Effector memory CD4-positive, alpha-beta T cell (primary cell): Measurements from ENCODE around the gene MTHFD1.

ENCODE experiments used
- DNase-seq, 3 donors: peaks; one replicate each; pipeline ENCODE4 v3.0.0-alpha.2; 2020
- H3K27ac ChIP-seq: 2 replicates; pipeline ENCODE4 v1.7.0; 2013; ENCODE audit warnings: mild to moderate bottlenecking, low read length, moderate library complexity; ENCODE audit not compliant: insufficient read depth, poor library complexity, severe bottlenecking
- H3K27me3 ChIP-seq: replicated peaks from 2 replicates; pipeline ENCODE4 v1.7.0; 2013; ENCODE audit warnings: mild to moderate bottlenecking, low read length; ENCODE audit not compliant: insufficient read depth, control insufficient read depth, poor library complexity, severe bottlenecking
- H3K36me3 ChIP-seq: 2 replicates; pipeline ENCODE4 v1.7.0; 2013; ENCODE audit warnings: mild to moderate bottlenecking, low read length, moderate library complexity; ENCODE audit not compliant: control insufficient read depth, insufficient read depth
- H3K4me1 ChIP-seq: 2 replicates; pipeline ENCODE4 v1.7.0; 2013; ENCODE audit warnings: low read length, mild to moderate bottlenecking; ENCODE audit not compliant: control insufficient read depth, insufficient read depth, poor library complexity, severe bottlenecking
- H3K4me3 ChIP-seq: 2 replicates; pipeline ENCODE4 v1.7.0; 2013; ENCODE audit warnings: low read length, low read depth, mild to moderate bottlenecking; ENCODE audit not compliant: insufficient read depth, poor library complexity, severe bottlenecking
- H3K9me3 ChIP-seq: 2 replicates; pipeline ENCODE4 v1.7.0; 2013; ENCODE audit warnings: mild to moderate bottlenecking, low read length, moderate library complexity; ENCODE audit not compliant: control insufficient read depth

Gene MTHFD1

DNA sequence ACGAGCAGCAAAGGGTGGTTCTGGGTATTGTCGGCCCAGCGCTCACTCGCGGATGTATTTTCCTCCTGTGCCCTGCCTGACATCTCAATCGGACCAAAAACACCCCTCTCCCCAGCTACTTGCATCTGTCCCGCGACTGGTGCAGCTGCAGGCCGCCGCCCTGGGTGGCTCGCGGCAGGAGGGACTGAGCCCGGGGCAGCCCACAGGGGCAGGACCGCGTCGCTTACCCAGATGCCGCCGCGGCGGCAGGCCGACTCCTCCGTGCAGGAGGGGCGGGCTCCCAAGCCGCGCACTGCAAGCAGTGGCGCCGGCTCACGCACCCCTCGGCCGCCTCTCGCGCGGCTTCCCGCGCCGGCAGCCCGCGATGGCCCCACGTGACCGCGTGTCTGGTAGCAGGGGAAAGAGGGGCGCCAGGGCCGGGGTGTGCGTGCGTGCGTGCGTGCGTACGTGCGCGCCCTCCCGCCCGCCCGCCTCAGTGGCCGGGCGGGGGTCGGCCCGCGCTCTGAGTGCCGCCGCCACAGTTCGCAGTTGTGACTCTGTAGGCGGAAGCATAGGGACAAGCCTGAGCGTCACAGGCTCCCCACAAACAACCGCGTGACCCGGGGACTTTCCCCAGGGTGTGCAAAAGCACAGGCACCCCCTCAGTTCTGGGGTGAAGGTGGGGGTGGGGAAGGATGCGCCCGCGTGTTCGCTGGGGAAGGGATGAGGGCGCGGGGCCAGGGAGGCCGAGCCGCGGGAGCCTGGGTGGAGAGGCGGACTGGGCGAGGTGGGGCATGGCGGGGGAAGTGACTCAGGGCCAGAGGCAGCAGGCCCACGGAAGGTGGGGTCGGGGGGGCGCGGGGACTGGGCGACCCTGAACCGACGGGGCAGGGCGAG is 115.5 kb downstream of the MTHFD1 start, which contains the start of gene ZBTB25:
Gene ZBTB25 (minus strand): TSS at position 405 of the 876 bp plus-strand sequence. CDS start 13,305 bp downstream, outside the sequence.
- DNase-seq: peak; percentile 99
- peak within 1 kb of the TSS; percentile 79 for H3K4me3 ChIP-seq
- no peaks in the 10 kb centered on the region for H3K9me3 ChIP-seq
- no peaks in the 10 kb centered on the region for H3K27me3 ChIP-seq
- H3K27ac ChIP-seq: peak within 1 kb of the TSS; percentile 100
- H3K4me1 ChIP-seq: peaks cover 47% of the 10 kb centered on the region
- no peaks in the 10 kb centered on the region for H3K36me3 ChIP-seq

DNA sequence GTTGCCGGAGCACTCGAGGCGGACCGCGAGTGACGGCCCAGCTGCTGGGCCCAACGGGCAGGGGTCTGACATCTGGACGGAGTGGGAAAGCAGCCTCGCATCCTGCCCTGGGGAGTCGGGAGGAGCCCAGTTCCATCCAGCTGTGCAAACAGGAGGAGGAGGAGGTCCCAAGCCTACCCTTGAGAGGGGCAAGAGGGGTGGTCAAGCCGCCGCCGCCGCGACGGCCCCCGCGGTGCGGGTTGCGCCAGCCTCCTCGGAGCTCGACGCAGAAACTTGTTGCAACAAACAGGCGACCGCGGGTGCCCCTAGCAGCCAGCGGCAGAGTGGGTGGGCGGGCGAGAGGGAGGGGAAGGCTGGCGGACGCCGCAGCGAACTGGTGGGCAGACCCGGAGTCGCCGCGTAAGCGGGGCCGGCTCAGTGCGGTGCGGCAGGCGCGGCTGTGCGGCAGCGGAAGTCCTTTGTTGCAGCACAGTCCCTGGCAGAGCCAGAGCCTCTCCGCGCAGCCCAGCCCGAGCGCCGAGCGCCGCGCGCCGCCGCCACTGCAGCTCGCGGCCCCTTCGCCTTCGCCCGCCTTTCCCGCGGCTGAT is 116.2 kb downstream of the MTHFD1 start, which contains the start of gene ZBTB1:
Gene ZBTB1 (plus strand): TSS at position 461 of the 587 bp plus-strand sequence. CDS start 16,735 bp downstream, outside the sequence.
- Histone ChIP-seq H3K4me1 (peaks cover 47% of the 10 kb centered on the region), H3K36me3 (no peaks in the 10 kb centered on the region), H3K4me3 (peak within 1 kb of the TSS; percentile 79), H3K9me3 (no peaks in the 10 kb centered on the region), H3K27ac (peak within 1 kb of the TSS; percentile 100), H3K27me3 (no peaks in the 10 kb centered on the region)
- peak; percentile 76 to 82 (median 77) for DNase-seq

DNA sequence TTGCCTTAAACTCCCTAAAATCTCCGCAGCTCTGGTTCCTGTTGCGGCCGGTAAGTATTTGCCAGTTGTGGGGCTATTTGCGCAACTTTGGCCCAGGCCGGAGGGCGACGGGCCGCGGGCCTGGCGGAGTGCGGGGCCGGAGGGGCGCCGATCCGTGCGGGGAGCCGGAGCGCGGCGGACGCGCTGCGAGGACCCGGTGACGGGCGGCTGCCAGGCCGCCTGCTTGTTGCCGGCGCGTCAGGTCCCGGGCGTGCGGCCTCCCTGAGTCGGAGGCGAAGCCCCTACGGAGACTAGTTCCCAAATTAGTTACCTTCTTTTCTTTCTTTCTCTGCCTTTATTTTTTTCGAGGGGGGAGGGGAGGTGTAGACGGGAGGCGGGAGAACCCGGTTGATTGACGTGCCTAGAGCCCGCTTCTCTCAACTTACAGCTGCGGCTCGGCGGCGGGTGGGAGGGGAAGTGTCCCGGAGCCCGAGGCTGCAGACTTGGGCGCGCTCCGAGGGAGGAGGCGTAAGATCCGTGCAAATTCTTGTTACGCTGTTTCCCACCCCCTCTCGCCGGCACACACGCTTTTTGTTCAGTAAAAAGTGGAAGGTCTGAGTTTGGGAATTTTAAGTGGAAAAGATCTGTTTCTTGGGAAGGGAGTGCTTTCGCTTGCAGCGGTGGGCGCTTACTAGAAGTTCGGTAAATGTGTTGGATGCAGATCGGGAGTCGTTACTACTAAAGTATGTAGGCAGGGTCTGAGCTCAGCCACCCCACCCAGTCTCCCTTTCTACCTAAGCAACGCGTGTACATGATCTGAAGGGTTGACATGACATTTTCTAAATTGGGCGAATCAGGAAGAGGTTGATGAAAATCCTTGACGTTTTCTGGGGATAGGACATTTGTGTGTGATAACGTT is 117.0 kb downstream of the MTHFD1 start:
- peak; percentile 71 to 79 (median 74) for DNase-seq
- no peaks in the 10 kb centered on the region for H3K27me3 ChIP-seq
- peaks cover 42% of the 10 kb centered on the region for H3K4me1 ChIP-seq
- no peaks in the 10 kb centered on the region for H3K9me3 ChIP-seq
- H3K4me3 ChIP-seq: peak overlapping the region; percentile 69
- peak overlapping the region; percentile 100 for H3K27ac ChIP-seq
- H3K36me3 ChIP-seq: no peaks in the 10 kb centered on the region

DNA sequence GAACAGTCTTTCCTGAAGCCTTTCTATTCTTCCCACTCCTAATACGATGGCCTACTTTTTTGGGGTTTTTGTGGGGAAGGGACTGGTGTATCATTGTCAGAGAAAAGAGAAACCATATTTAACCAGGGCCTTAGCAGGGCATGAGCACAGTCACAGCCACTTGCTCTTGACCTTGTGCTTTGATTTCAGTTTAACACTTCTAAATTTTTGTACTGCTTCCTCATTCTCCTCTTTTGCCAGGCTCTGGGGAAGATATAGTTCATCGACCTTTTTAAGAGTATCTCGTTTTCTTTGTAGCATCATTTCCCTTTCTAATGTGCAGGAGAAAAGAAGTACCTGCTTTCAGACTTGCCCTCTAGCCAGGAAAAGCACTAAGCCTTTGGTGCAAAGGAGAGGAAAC is 118.6 kb downstream of the MTHFD1 start:
- DNase-seq: no peak
- no peaks in the 10 kb centered on the region for H3K9me3 ChIP-seq
- H3K27me3 ChIP-seq: no peaks in the 10 kb centered on the region
- peaks cover 48% of the 10 kb centered on the region for H3K4me1 ChIP-seq
- H3K27ac ChIP-seq: peak overlapping the region; percentile 100
- peak overlapping the region; percentile 69 for H3K4me3 ChIP-seq
- H3K36me3 ChIP-seq: no peaks in the 10 kb centered on the region

DNA sequence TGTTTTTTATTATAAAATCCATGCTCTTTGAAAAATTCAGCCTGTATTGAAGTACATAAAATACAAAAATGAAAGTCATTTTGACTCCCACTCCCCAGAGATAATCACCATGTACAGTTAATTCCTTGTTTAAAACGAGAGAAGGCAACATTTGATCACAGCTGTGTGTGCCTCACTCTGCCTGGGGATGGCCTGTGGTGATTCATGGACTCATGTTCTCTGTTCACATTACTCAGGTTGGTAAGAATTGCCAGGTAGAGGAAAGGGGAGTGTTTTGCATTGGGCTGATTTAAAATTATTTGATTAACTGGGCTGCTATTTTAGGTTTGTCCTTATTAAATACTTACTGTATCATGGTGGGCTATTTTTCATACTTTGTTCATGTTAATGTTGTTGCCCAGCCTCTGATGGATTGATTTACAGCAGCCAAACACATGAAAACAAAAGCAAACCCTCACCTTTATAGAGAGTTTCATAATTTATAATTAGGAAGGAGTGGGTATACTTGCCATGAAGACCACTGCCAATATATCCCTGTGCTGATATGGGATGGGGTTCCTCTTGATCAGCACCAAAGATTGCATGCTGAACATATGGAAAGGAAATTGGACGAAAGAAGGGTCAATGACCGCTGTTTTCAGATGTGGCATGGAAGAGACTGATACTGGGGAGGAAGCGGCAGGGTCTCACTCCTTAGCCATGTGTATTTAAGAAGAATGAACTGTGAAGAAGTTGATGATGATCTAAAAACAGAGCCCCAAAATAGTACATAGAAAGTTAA is 119.4 kb downstream of the MTHFD1 start:
- peak in 1 of 3 donors; percentile 8 for DNase-seq
- Histone ChIP-seq H3K9me3 (no peaks in the 10 kb centered on the region), H3K4me3 (peak overlapping the region; percentile 69), H3K27ac (peak overlapping the region; percentile 45), H3K27me3 (no peaks in the 10 kb centered on the region), H3K36me3 (peaks cover 4% of the 10 kb centered on the region), H3K4me1 (peaks cover 45% of the 10 kb centered on the region)

DNA sequence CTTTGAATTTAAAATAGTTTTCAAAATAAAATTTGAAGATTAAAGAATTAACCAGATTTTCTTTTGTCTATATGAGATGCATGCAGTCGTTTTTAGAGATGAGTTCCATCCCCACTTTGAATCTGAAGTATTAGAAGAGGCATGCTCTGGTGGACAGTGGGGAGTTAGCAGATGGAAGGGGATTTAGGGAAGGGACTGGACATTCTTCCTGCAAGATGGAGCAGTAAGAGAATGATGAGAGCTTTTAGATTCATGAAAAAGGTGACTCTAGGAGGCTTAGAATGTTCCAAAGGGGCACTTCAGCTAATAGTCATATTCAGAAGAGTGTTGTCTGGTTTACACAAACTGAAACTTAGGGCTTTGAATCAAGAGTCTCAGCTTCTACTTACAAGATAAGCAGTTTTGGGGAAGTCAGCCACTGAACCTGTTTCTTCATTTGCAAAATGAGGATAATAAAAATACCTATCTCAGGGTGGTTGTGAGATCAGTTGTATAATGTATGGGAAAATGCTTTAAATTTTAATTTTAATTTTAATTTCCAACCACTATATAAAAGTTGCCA is 120.1 kb downstream of the MTHFD1 start:
- no peak overlapping the region for H3K4me3 ChIP-seq
- no peaks in the 10 kb centered on the region for H3K9me3 ChIP-seq
- peaks cover 4% of the 10 kb centered on the region for H3K36me3 ChIP-seq
- DNase-seq: no peak
- peak overlapping the region; percentile 17 for H3K27ac ChIP-seq
- H3K4me1 ChIP-seq: peaks cover 51% of the 10 kb centered on the region
- no peaks in the 10 kb centered on the region for H3K27me3 ChIP-seq

DNA sequence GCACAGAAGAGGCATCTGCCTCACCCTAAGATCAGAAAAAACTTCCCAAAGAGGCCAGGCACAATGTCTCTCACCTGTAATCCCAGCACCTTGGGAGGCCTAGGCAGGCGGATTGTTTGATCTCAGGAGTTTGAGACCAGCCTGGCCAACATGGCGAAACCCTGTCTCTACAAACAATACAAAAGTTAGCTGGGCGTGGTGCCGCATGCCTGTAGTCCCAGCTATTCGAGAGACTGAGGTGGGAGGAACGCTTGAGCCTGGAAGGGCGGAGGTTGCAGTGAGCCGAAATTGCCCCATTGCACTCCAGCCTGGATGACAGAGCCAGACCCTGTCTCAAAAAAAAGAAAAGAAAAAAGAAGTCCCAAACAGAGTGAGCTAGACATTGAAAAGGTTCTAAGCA is 120.9 kb downstream of the MTHFD1 start:
- Histone ChIP-seq H3K4me3 (no peak overlapping the region), H3K9me3 (no peaks in the 10 kb centered on the region), H3K27me3 (no peaks in the 10 kb centered on the region), H3K4me1 (peaks cover 50% of the 10 kb centered on the region), H3K36me3 (peaks cover 4% of the 10 kb centered on the region), H3K27ac (no peak overlapping the region)
- DNase-seq: no peak
